ENCODE measurements around the gene C5. TPM values are rescaled to one million over a fixed set of nuclear protein-coding genes. Genes with fewer than 3 reads are reported as not detected.
"Not testable (repeated sequence)": the region's sequence is repeated elsewhere in the genome, so short reads cannot be mapped to it uniquely, and the experiment has no call there.

Gene C5
- total RNA-seq, 1 donor from 2014 or later: 1.0 TPM

GRCh38 chr9:121057821-121058220, 7.7 kb upstream of the C5 start:
- DNase-seq (no peak), ATAC-seq (ENCODE audit: poor library complexity) (no peak)
- intact Hi-C loops (cut with DNase I): no loop called here

GRCh38 chr9:121055642-121056143, 5.6 kb upstream of the C5 start:
- DNase-seq (no peak), ATAC-seq (ENCODE audit: poor library complexity) (no peak)
- intact Hi-C loops (cut with DNase I): no loop called here

GRCh38 chr9:121053544-121053943, 3.5 kb upstream of the C5 start:
- DNase-seq (no peak), ATAC-seq (ENCODE audit: poor library complexity) (no peak)
- intact Hi-C loops (cut with DNase I): no loop called here

GRCh38 chr9:121048618-121049017, 1.5 kb downstream of the C5 start:
- ATAC-seq (ENCODE audit: poor library complexity): no peak
- intact Hi-C loops (cut with DNase I): no loop called here
- no peak for DNase-seq

- ATAC-seq (ENCODE audit: poor library complexity): no peak
- intact Hi-C loops (cut with DNase I): no loop called here
- no peak for DNase-seq
Measured at GRCh38 chr9:121048175-121048574, 1.9 kb downstream of the C5 start.

GRCh38 chr9:121038804-121039203, 11.3 kb downstream of the C5 start:
- ATAC-seq (ENCODE audit: poor library complexity) (no peak), DNase-seq (no peak)
- intact Hi-C loops (cut with DNase I): no loop called here

- no peak for ATAC-seq (ENCODE audit: poor library complexity)
- no peak for DNase-seq
- intact Hi-C loops (cut with DNase I): no loop called here
Measured at GRCh38 chr9:121038362-121038761, 11.7 kb downstream of the C5 start.

GRCh38 chr9:121035717-121036116, 14.4 kb downstream of the C5 start:
- intact Hi-C loops (cut with DNase I); ATAC-seq (ENCODE audit: poor library complexity); DNase-seq: not testable (repeated sequence)

- no peak for DNase-seq
- intact Hi-C loops (cut with DNase I): no loop called here
- no peak for ATAC-seq (ENCODE audit: poor library complexity)
Measured at GRCh38 chr9:121034529-121034928, 15.5 kb downstream of the C5 start.

GRCh38 chr9:121029469-121029868, 20.6 kb downstream of the C5 start:
- DNase-seq: no peak
- ATAC-seq (ENCODE audit: poor library complexity): no peak
- intact Hi-C loops (cut with DNase I): no loop called here

- ATAC-seq (ENCODE audit: poor library complexity); intact Hi-C loops (cut with DNase I); DNase-seq: not testable (repeated sequence)
Measured at GRCh38 chr9:121028285-121028684, 21.8 kb downstream of the C5 start.

- ATAC-seq (ENCODE audit: poor library complexity): no peak
- DNase-seq: no peak
- intact Hi-C loops (cut with DNase I): no loop called here
Measured at GRCh38 chr9:121026768-121027167, 23.3 kb downstream of the C5 start.

GRCh38 chr9:121026260-121026691, 23.8 kb downstream of the C5 start:
- intact Hi-C loops (cut with DNase I): no loop called here
- no peak for DNase-seq
- no peak for ATAC-seq (ENCODE audit: poor library complexity)

GRCh38 chr9:121024237-121024636, 25.8 kb downstream of the C5 start:
- no peak for DNase-seq
- intact Hi-C loops (cut with DNase I): no loop called here
- no peak for ATAC-seq (ENCODE audit: poor library complexity)

GRCh38 chr9:121023064-121023463, 27.0 kb downstream of the C5 start:
- ATAC-seq (ENCODE audit: poor library complexity) (no peak), DNase-seq (no peak)
- intact Hi-C loops (cut with DNase I): no loop called here

- no peak for DNase-seq
- peak; percentile 71 for ATAC-seq (ENCODE audit: poor library complexity)
- intact Hi-C loops (cut with DNase I): no loop called here
Measured at GRCh38 chr9:121021301-121021700, 28.8 kb downstream of the C5 start.

- DNase-seq: no peak
- intact Hi-C loops (cut with DNase I): no loop called here
- ATAC-seq (ENCODE audit: poor library complexity): no peak
Measured at GRCh38 chr9:121019273-121019672, 30.8 kb downstream of the C5 start.

GRCh38 chr9:121013911-121014310, 36.2 kb downstream of the C5 start:
- intact Hi-C loops (cut with DNase I): no loop called here
- DNase-seq (no peak), ATAC-seq (ENCODE audit: poor library complexity) (no peak)

- ATAC-seq (ENCODE audit: poor library complexity): no peak
- DNase-seq: no peak
- intact Hi-C loops (cut with DNase I): no loop called here
Measured at GRCh38 chr9:121009650-121010049, 40.4 kb downstream of the C5 start.

- intact Hi-C loops (cut with DNase I): no loop called here
- ATAC-seq (ENCODE audit: poor library complexity) (no peak), DNase-seq (no peak)
Measured at GRCh38 chr9:120999317-120999716, 50.8 kb downstream of the C5 start.

- DNase-seq (no peak), ATAC-seq (ENCODE audit: poor library complexity) (no peak)
- intact Hi-C loops (cut with DNase I): no loop called here
Measured at GRCh38 chr9:120998111-120998510, 52.0 kb downstream of the C5 start.
